Natural killer cell (primary cell): ENCODE measurements around the gene TTLL11. TPM values are rescaled to one million over a fixed set of nuclear protein-coding genes. Genes with fewer than 3 reads are reported as not detected.

Experiments used
- ATAC-seq, 3 donors: fragments of 150-1000 bp in 2 of 3; fragments of 200-7000 bp in 1 of 3; cut with Tn5 transposase; 1 replicate in 1 of 3; 2 replicates in 2 of 3; pipeline ENCODE4 v1.10.0; 2021; ENCODE audit warnings: mild to moderate bottlenecking in 2 of 3, moderate library complexity in 2 of 3
- DNase-seq, 2 donors: peaks; one replicate each; pipeline versions ENCODE4 v3.0.0 to v3.0.0-alpha.2; 2013 to 2021; ENCODE audit warnings: mixed read lengths in 1 of 2
- H3K27ac ChIP-seq: one replicate; pipeline ENCODE4 v1.5.1; 2013; ENCODE audit warnings: mild to moderate bottlenecking, low read length
- H3K27me3 ChIP-seq: one replicate; pipeline ENCODE4 v1.6.1; 2013; ENCODE audit warnings: low read length; ENCODE audit not compliant: control insufficient read depth, insufficient read depth
- H3K36me3 ChIP-seq: one replicate; pipeline ENCODE4 v1.6.1; 2013; ENCODE audit warnings: low read length; ENCODE audit not compliant: control insufficient read depth, insufficient read depth
- H3K4me1 ChIP-seq: one replicate; pipeline ENCODE4 v1.6.1; 2013; ENCODE audit warnings: low read length; ENCODE audit not compliant: control insufficient read depth, insufficient read depth
- H3K4me3 ChIP-seq: one replicate; pipeline ENCODE4 v1.5.1; 2013; ENCODE audit warnings: low read length
- H3K9me3 ChIP-seq: one replicate; pipeline ENCODE4 v1.6.1; 2013; ENCODE audit warnings: low read length; ENCODE audit not compliant: control insufficient read depth, insufficient read depth
- H3K27ac Mint-ChIP-seq, 2 donors: one replicate each; pipeline ENCODE4 v1.8.0; 2022; ENCODE audit warnings: mild to moderate bottlenecking in 2 of 2, mixed read lengths in 2 of 2, moderate library complexity in 1 of 2
- H3K27me3 Mint-ChIP-seq, 2 donors: one replicate each; pipeline ENCODE4 v1.8.0; 2022; ENCODE audit warnings: low read depth in 2 of 2, mixed read lengths in 2 of 2
- H3K36me3 Mint-ChIP-seq: one replicate; pipeline ENCODE4 v1.8.0; 2022; ENCODE audit warnings: mixed read lengths
- H3K4me1 Mint-ChIP-seq, 2 donors: one replicate each; pipeline ENCODE4 v1.8.0; 2022; ENCODE audit warnings: mixed read lengths in 2 of 2
- H3K4me3 Mint-ChIP-seq: one replicate; pipeline ENCODE4 v1.8.0; 2022; ENCODE audit warnings: mild to moderate bottlenecking, moderate library complexity, mixed read lengths
- H3K9me3 Mint-ChIP-seq, 2 donors: one replicate each; pipeline ENCODE4 v1.8.0; 2022; ENCODE audit warnings: mixed read lengths in 2 of 2
- CTCF ChIP-seq: fragments of 200-600 bp; IDR thresholded peaks from one replicate; pipeline ENCODE4 v1.8.0; 2022; ENCODE audit warnings: antibody characterized with exemption
- WGBS: methylation state at CpG from one replicate; pipeline ENCODE4 v1.1.7; 2013; ENCODE audit warnings: missing lambda C conversion rate; ENCODE audit not compliant: insufficient coverage; 5-methylcytosine and 5-hydroxymethylcytosine counted together
- intact Hi-C: fragments of 100-400 bp; cut with micrococcal nuclease; formaldehyde crosslinking; loops from one replicate; pipeline ENCODE4 v1.14.2; 2022
- total RNA-seq, 4 donors: library from RNA; stranded (reverse); fragments of 120-200 nt in 1 of 4; gene quantifications; one replicate each; pipeline versions ENCODE4 v1.2.3 to v1.2.4, GENCODE V29; 2013 to 2022

The TTLL11 gene
- total RNA-seq, 3 donors from 2014 or later (not counting 1 experiment from before 2014, with no cell fraction given): 3.4 to 4.6 (median 3.6) TPM

- Histone ChIP-seq H3K36me3 (no peaks in the 10 kb centered on the region), H3K4me1 (no peaks in the 10 kb centered on the region), H3K27me3 (no peaks in the 10 kb centered on the region), H3K9me3 (no peaks in the 10 kb centered on the region), H3K27ac (no peak overlapping the region), H3K4me3 (no peak overlapping the region)
- no peaks in the 10 kb centered on the region for H3K4me1 Mint-ChIP-seq
- no peak overlapping the region for H3K4me3 Mint-ChIP-seq
- intact Hi-C loops: no loop called here
- no peak for DNase-seq
- ATAC-seq: no peak
- H3K9me3 Mint-ChIP-seq: no peaks in the 10 kb centered on the region
- H3K36me3 Mint-ChIP-seq: no peaks in the 10 kb centered on the region
- TF ChIP-seq CTCF: no peak
- H3K27ac Mint-ChIP-seq: no peak overlapping the region
- peaks cover 0 to 4% of the 10 kb centered on the region in 2 donors for H3K27me3 Mint-ChIP-seq
- WGBS: 96% methylated on average over 45 of the region's 45 CpGs
Measured at GRCh38 chr9:121772600-121773285, 320.4 kb downstream of the TTLL11 start.

Other genes with a start within 250 kb of the TTLL11 start
- 10 to 100 TPM in 2 of 3 donors, 1 to 10 TPM in 1; 6.6 to 15.9 (median 10.8) TPM for gene NDUFA8, start 66.5 kb upstream of the TTLL11 start, total RNA-seq
- gene MORN5, start 66.6 kb upstream of the TTLL11 start, total RNA-seq: not detected
- gene LHX6, start 135.6 kb upstream of the TTLL11 start, total RNA-seq: not detected
- 10 to 100 TPM; 24.9 to 30.9 (median 29.7) TPM for gene RBM18, start 171.5 kb upstream of the TTLL11 start, total RNA-seq
- gene MRRF, start 171.6 kb upstream of the TTLL11 start, total RNA-seq: 10 to 100 TPM; 17.7 to 29.9 (median 21.3) TPM